ENCODE results near the gene NDP. TPM values are rescaled to one million over a fixed set of nuclear protein-coding genes. Genes with fewer than 3 reads are reported as not detected.

Gene NDP
- total and polyA plus RNA-seq, 2 donors (not counting 1 experiment from before 2014, with no cell fraction given): not detected

DNA sequence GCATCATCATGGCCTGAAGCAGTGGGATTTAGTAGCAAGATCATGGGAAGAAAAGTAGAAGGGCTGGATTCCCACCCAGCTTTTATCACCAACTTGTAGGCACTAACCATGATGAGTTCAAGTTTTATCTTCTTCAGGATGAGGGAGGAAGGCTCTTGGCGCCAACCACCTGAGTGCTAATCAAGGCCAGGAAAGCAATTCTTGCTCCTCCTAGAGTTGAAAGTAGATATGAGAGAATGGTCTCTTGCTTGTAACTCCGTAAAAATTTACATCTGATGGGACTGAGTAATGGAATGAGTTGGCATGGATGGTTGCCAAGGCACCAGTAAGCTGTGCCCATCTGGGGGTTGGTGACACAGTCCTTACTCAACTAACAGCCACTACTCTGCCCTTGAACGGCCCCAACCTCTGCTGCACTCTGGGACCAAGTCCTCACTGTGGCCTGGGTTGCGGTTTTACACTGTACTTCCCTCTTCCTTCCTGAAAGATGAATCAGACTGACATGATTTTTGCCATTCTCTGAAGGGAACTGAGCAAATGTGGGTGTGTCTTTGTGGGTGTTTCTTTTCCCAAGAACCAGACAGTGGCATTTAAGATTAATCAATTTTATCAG is 39.4 kb upstream of the NDP start:
- H4K20me1 ChIP-seq (ENCODE audit: control insufficient read depth, insufficient read depth, low read length, poor library complexity, severe bottlenecking): no peaks in the 10 kb centered on the region
- H3K9me3 ChIP-seq (ENCODE audit: control extremely low read depth in 1 of 3, control insufficient read depth in 2 of 3, insufficient read depth in 1 of 3, low read length in 2 of 3): no peaks in the 10 kb centered on the region
- no peak overlapping the region for H3K4me3 Mint-ChIP-seq
- POLR2A ChIA-PET: no interaction called here
- no peaks in the 10 kb centered on the region for H3K27me3 Mint-ChIP-seq
- intact Hi-C loops (cut with micrococcal nuclease): no loop called here
- no peak overlapping the region for H2AFZ ChIP-seq (ENCODE audit: insufficient read depth, low read depth, low read length, poor library complexity, severe bottlenecking)
- H3K79me2 ChIP-seq (ENCODE audit: control insufficient read depth, insufficient read depth, low read length): no peaks in the 10 kb centered on the region
- 0% methylated on average over 1 of the region's 4 CpGs for WGBS (ENCODE audit: insufficient coverage)
- peaks cover 0 to 4% of the 10 kb centered on the region in 2 donors for H3K4me1 ChIP-seq (ENCODE audit: control insufficient read depth in 2 of 2, insufficient read depth in 2 of 2, low read length in 2 of 2)
- H3K27ac ChIP-seq (ENCODE audit: low read length in 2 of 2): no peak overlapping the region
- TF ChIP-seq, protein P1, sequence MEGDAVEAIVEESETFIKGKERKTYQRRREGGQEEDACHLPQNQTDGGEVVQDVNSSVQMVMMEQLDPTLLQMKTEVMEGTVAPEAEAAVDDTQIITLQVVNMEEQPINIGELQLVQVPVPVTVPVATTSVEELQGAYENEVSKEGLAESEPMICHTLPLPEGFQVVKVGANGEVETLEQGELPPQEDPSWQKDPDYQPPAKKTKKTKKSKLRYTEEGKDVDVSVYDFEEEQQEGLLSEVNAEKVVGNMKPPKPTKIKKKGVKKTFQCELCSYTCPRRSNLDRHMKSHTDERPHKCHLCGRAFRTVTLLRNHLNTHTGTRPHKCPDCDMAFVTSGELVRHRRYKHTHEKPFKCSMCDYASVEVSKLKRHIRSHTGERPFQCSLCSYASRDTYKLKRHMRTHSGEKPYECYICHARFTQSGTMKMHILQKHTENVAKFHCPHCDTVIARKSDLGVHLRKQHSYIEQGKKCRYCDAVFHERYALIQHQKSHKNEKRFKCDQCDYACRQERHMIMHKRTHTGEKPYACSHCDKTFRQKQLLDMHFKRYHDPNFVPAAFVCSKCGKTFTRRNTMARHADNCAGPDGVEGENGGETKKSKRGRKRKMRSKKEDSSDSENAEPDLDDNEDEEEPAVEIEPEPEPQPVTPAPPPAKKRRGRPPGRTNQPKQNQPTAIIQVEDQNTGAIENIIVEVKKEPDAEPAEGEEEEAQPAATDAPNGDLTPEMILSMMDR (IDR thresholded peaks at IDR 0.05): no peak
- TF ChIP-seq EZH2 (IDR thresholded peaks at IDR 0.05; ENCODE audit: borderline replicate concordance, insufficient read depth, low read depth, low read length, poor library complexity, severe bottlenecking): no peak
- H3K4me1 Mint-ChIP-seq: peaks cover 8% of the 10 kb centered on the region
- ATAC-seq (ENCODE audit: low read depth) (no peak), DNase-seq (peak; percentile 8)
- no peak overlapping the region for H3K27ac Mint-ChIP-seq
- H3K9ac ChIP-seq (ENCODE audit: low read length): no peak overlapping the region
- CTCF ChIA-PET: no interaction called here
- H3K9me3 Mint-ChIP-seq (ENCODE audit: insufficient read depth): no peaks in the 10 kb centered on the region
- H3K4me2 ChIP-seq (replicated peaks; ENCODE audit: low read depth, low read length, poor library complexity, severe bottlenecking): no peak overlapping the region
- H3K4me3 ChIP-seq (ENCODE audit: control extremely low read depth in 1 of 5, extremely low read depth in 1 of 5, insufficient read depth in 1 of 5, low read depth in 2 of 5, low read length in 4 of 5): no peak overlapping the region
- H3K27me3 ChIP-seq (replicated peaks in 1 of 4; ENCODE audit: control extremely low read depth in 1 of 4, control insufficient read depth in 3 of 4, insufficient read depth in 4 of 4, low read length in 3 of 4): no peaks in the 10 kb centered on the region
- H3K36me3 ChIP-seq (replicated peaks in 1 of 2; ENCODE audit: control extremely low read depth in 1 of 2, control insufficient read depth in 1 of 2, extremely low read depth in 1 of 2, insufficient read depth in 2 of 2, low read length in 1 of 2): no peaks in the 10 kb centered on the region

DNA sequence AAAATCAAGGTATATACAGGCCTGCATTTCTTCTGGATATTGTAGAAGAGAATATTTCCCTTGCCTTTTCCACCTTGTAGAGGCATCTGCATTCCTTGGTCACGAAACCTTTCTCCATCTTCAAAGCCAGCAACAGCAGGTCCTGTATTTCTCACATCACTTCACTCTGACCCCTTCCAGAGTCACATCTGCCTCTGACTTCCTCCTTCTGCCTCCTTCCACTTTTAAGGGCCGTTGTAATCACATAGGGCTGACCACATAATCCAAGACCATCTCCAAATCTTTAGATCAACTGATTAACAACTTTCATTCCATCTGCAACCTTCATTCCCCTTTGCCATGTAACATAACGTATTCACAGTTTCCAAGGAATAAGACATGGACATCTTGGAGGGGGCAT is 38.3 kb upstream of the NDP start:
- Mint-ChIP-seq H3K4me3 (no peak overlapping the region), H3K27ac (no peak overlapping the region), H3K9me3 (ENCODE audit: insufficient read depth) (no peaks in the 10 kb centered on the region), H3K4me1 (peaks cover 6% of the 10 kb centered on the region), H3K27me3 (no peaks in the 10 kb centered on the region)
- Histone ChIP-seq H2AFZ (ENCODE audit: insufficient read depth, low read depth, low read length, poor library complexity, severe bottlenecking) (no peak overlapping the region), H3K4me3 (ENCODE audit: control extremely low read depth in 1 of 5, extremely low read depth in 1 of 5, insufficient read depth in 1 of 5, low read depth in 2 of 5, low read length in 4 of 5) (no peak overlapping the region), H3K79me2 (ENCODE audit: control insufficient read depth, insufficient read depth, low read length) (no peaks in the 10 kb centered on the region), H3K36me3 (replicated peaks in 1 of 2; ENCODE audit: control extremely low read depth in 1 of 2, control insufficient read depth in 1 of 2, extremely low read depth in 1 of 2, insufficient read depth in 2 of 2, low read length in 1 of 2) (no peaks in the 10 kb centered on the region), H4K20me1 (ENCODE audit: control insufficient read depth, insufficient read depth, low read length, poor library complexity, severe bottlenecking) (no peaks in the 10 kb centered on the region), H3K9ac (ENCODE audit: low read length) (no peak overlapping the region), H3K4me2 (replicated peaks; ENCODE audit: low read depth, low read length, poor library complexity, severe bottlenecking) (no peak overlapping the region), H3K27me3 (replicated peaks in 1 of 4; ENCODE audit: control extremely low read depth in 1 of 4, control insufficient read depth in 3 of 4, insufficient read depth in 4 of 4, low read length in 3 of 4) (no peaks in the 10 kb centered on the region), H3K27ac (ENCODE audit: low read length in 2 of 2) (no peak overlapping the region), H3K4me1 (ENCODE audit: control insufficient read depth in 2 of 2, insufficient read depth in 2 of 2, low read length in 2 of 2) (peaks cover 0 to 4% of the 10 kb centered on the region in 2 donors), H3K9me3 (ENCODE audit: control extremely low read depth in 1 of 3, control insufficient read depth in 2 of 3, insufficient read depth in 1 of 3, low read length in 2 of 3) (no peaks in the 10 kb centered on the region)
- 67% methylated on average over 1 of the region's 3 CpGs for WGBS (ENCODE audit: insufficient coverage)
- TF ChIP-seq EZH2 (IDR thresholded peaks at IDR 0.05; ENCODE audit: borderline replicate concordance, insufficient read depth, low read depth, low read length, poor library complexity, severe bottlenecking): no peak
- TF ChIP-seq, protein P1 (IDR thresholded peaks at IDR 0.05): no peak
- ATAC-seq (ENCODE audit: low read depth) (no peak), DNase-seq (no peak)
- intact Hi-C loops (cut with micrococcal nuclease): no loop called here
- ChIA-PET POLR2A (no interaction called here), CTCF (no interaction called here)
